ENCODE measurements around the gene CATSPERD.

GRCh38 chr19:5687360-5688198 lies 32.9 kb upstream of the CATSPERD start:
- no peak for TF ChIP-seq CTCF (IDR thresholded peaks at IDR 0.05)
- no peak for TF ChIP-seq POLR2A (IDR thresholded peaks at IDR 0.05)
